ENCODE measurements around the gene DMPK.

GRCh38 chr19:45761714-45762113 is 20.6 kb downstream of the DMPK start:
- TF ChIP-seq, protein P1, sequence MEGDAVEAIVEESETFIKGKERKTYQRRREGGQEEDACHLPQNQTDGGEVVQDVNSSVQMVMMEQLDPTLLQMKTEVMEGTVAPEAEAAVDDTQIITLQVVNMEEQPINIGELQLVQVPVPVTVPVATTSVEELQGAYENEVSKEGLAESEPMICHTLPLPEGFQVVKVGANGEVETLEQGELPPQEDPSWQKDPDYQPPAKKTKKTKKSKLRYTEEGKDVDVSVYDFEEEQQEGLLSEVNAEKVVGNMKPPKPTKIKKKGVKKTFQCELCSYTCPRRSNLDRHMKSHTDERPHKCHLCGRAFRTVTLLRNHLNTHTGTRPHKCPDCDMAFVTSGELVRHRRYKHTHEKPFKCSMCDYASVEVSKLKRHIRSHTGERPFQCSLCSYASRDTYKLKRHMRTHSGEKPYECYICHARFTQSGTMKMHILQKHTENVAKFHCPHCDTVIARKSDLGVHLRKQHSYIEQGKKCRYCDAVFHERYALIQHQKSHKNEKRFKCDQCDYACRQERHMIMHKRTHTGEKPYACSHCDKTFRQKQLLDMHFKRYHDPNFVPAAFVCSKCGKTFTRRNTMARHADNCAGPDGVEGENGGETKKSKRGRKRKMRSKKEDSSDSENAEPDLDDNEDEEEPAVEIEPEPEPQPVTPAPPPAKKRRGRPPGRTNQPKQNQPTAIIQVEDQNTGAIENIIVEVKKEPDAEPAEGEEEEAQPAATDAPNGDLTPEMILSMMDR (IDR thresholded peaks at IDR 0.05; ENCODE audit: low read depth, low read length), result no peak
- no peak for TF ChIP-seq EZH2phosphoT487 (IDR thresholded peaks at IDR 0.05; ENCODE audit: low read depth)
